Natural killer cell (primary cell): ENCODE results near the gene SLC16A11. TPM values are rescaled to one million over a fixed set of nuclear protein-coding genes. Genes with fewer than 3 reads are reported as not detected.

ENCODE experiments used
- ATAC-seq, 3 donors: fragments of 150-1000 bp in 2 of 3; fragments of 200-7000 bp in 1 of 3; cut with Tn5 transposase; 1 replicate in 1 of 3; 2 replicates in 2 of 3; pipeline ENCODE4 v1.10.0; 2021; ENCODE audit warnings: mild to moderate bottlenecking in 2 of 3, moderate library complexity in 2 of 3
- DNase-seq, 2 donors: peaks; one replicate each; pipeline versions ENCODE4 v3.0.0 to v3.0.0-alpha.2; 2013 to 2021; ENCODE audit warnings: mixed read lengths in 1 of 2
- H3K27ac ChIP-seq: one replicate; pipeline ENCODE4 v1.5.1; 2013; ENCODE audit warnings: mild to moderate bottlenecking, low read length
- H3K27me3 ChIP-seq: one replicate; pipeline ENCODE4 v1.6.1; 2013; ENCODE audit warnings: low read length; ENCODE audit not compliant: control insufficient read depth, insufficient read depth
- H3K36me3 ChIP-seq: one replicate; pipeline ENCODE4 v1.6.1; 2013; ENCODE audit warnings: low read length; ENCODE audit not compliant: control insufficient read depth, insufficient read depth
- H3K4me1 ChIP-seq: one replicate; pipeline ENCODE4 v1.6.1; 2013; ENCODE audit warnings: low read length; ENCODE audit not compliant: control insufficient read depth, insufficient read depth
- H3K4me3 ChIP-seq: one replicate; pipeline ENCODE4 v1.5.1; 2013; ENCODE audit warnings: low read length
- H3K9me3 ChIP-seq: one replicate; pipeline ENCODE4 v1.6.1; 2013; ENCODE audit warnings: low read length; ENCODE audit not compliant: control insufficient read depth, insufficient read depth
- H3K27ac Mint-ChIP-seq, 2 donors: one replicate each; pipeline ENCODE4 v1.8.0; 2022; ENCODE audit warnings: mild to moderate bottlenecking in 2 of 2, mixed read lengths in 2 of 2, moderate library complexity in 1 of 2
- H3K27me3 Mint-ChIP-seq, 2 donors: one replicate each; pipeline ENCODE4 v1.8.0; 2022; ENCODE audit warnings: low read depth in 2 of 2, mixed read lengths in 2 of 2
- H3K36me3 Mint-ChIP-seq: one replicate; pipeline ENCODE4 v1.8.0; 2022; ENCODE audit warnings: mixed read lengths
- H3K4me1 Mint-ChIP-seq, 2 donors: one replicate each; pipeline ENCODE4 v1.8.0; 2022; ENCODE audit warnings: mixed read lengths in 2 of 2
- H3K4me3 Mint-ChIP-seq: one replicate; pipeline ENCODE4 v1.8.0; 2022; ENCODE audit warnings: mild to moderate bottlenecking, moderate library complexity, mixed read lengths
- H3K9me3 Mint-ChIP-seq, 2 donors: one replicate each; pipeline ENCODE4 v1.8.0; 2022; ENCODE audit warnings: mixed read lengths in 2 of 2
- WGBS: methylation state at CpG from one replicate; pipeline ENCODE4 v1.1.7; 2013; ENCODE audit warnings: missing lambda C conversion rate; ENCODE audit not compliant: insufficient coverage; 5-methylcytosine and 5-hydroxymethylcytosine counted together
- intact Hi-C: fragments of 100-400 bp; cut with micrococcal nuclease; formaldehyde crosslinking; loops from one replicate; pipeline ENCODE4 v1.14.2; 2022
- total RNA-seq, 4 donors: library from RNA; stranded (reverse); fragments of 120-200 nt in 1 of 4; gene quantifications; one replicate each; pipeline versions ENCODE4 v1.2.3 to v1.2.4, GENCODE V29; 2013 to 2022
- TF ChIP-seq, protein P1 (sequence below): fragments of 200-600 bp; IDR thresholded peaks from one replicate; pipeline ENCODE4 v1.8.0; 2022; ENCODE audit warnings: antibody characterized with exemption

Gene SLC16A11
- total RNA-seq, 3 donors from 2014 or later (not counting 1 experiment from before 2014, with no cell fraction given): 1.2 to 2.5 (median 1.6) TPM

DNA sequence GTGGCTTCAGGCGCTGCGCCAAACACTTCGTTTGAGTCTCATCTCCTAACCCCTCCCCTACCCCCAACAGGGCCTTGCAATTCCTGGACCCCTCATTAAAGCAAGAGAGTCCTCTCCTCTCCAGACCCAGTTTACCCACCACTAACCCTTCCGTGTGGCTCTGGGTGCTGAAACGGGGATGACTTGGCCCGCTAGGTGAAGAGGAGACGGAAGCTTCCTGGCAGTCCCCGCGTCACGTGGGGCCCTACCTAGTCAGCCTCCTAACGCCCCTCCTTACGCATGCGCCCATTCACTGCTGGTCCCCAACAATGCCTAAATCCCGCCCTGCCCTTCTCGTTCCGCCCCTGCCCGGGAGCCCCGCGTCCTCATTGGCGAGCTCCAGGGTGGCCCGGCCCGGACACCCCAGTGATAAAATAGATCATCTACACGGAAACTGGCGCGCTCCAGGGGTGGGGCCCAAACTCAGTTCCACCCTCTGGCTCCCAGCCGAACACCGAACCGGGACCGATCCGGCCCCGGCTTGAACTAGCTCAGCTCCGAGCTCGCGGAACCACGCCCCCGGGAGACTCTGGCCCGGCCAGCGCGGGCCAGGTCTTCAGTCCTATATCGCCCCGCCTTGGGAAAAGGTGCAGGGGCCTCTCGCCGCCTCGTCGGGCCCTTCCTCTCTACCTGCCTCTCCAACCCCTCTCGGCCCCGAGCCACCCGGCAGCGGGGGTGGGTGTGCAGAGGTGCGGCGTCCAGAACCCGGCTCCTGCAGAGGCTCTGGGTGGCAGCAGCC is 8.1 kb downstream of the SLC16A11 start, which contains the start of gene SLC16A13:
SLC16A13 (plus strand) TSS at position 425 of the 778 bp plus-strand sequence. CDS start 368 bp downstream, outside the sequence.
- peak within 1 kb of the TSS; percentile 98 to 99 for H3K27ac Mint-ChIP-seq
- no peaks in the 10 kb centered on the region for H3K9me3 ChIP-seq
- H3K27me3 ChIP-seq: no peaks in the 10 kb centered on the region
- H3K36me3 ChIP-seq: no peaks in the 10 kb centered on the region
- H3K4me3 ChIP-seq: peak within 1 kb of the TSS; percentile 76
- peak within 1 kb of the TSS; percentile 93 for H3K4me3 Mint-ChIP-seq
- peak within 1 kb of the TSS; percentile 95 for H3K27ac ChIP-seq
- under 1% methylated on average over 52 of the region's 52 CpGs for WGBS
- intact Hi-C loops: loop anchor here (1.0 kb wide), 1 partner anchor 20 kb away; no protein-coding TSS in a partner anchor
- ATAC-seq (peak; percentile 93 to 98 (median 94)), DNase-seq (peak; percentile 95 to 100)
- H3K4me1 ChIP-seq: peaks cover 47% of the 10 kb centered on the region
- no peaks in the 10 kb centered on the region for H3K9me3 Mint-ChIP-seq
- H3K36me3 Mint-ChIP-seq: no peaks in the 10 kb centered on the region
- TF ChIP-seq, protein P1, sequence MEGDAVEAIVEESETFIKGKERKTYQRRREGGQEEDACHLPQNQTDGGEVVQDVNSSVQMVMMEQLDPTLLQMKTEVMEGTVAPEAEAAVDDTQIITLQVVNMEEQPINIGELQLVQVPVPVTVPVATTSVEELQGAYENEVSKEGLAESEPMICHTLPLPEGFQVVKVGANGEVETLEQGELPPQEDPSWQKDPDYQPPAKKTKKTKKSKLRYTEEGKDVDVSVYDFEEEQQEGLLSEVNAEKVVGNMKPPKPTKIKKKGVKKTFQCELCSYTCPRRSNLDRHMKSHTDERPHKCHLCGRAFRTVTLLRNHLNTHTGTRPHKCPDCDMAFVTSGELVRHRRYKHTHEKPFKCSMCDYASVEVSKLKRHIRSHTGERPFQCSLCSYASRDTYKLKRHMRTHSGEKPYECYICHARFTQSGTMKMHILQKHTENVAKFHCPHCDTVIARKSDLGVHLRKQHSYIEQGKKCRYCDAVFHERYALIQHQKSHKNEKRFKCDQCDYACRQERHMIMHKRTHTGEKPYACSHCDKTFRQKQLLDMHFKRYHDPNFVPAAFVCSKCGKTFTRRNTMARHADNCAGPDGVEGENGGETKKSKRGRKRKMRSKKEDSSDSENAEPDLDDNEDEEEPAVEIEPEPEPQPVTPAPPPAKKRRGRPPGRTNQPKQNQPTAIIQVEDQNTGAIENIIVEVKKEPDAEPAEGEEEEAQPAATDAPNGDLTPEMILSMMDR: no peak
- no peaks in the 10 kb centered on the region for H3K27me3 Mint-ChIP-seq
- peaks cover 53 to 61% of the 10 kb centered on the region in 2 donors for H3K4me1 Mint-ChIP-seq

DNA sequence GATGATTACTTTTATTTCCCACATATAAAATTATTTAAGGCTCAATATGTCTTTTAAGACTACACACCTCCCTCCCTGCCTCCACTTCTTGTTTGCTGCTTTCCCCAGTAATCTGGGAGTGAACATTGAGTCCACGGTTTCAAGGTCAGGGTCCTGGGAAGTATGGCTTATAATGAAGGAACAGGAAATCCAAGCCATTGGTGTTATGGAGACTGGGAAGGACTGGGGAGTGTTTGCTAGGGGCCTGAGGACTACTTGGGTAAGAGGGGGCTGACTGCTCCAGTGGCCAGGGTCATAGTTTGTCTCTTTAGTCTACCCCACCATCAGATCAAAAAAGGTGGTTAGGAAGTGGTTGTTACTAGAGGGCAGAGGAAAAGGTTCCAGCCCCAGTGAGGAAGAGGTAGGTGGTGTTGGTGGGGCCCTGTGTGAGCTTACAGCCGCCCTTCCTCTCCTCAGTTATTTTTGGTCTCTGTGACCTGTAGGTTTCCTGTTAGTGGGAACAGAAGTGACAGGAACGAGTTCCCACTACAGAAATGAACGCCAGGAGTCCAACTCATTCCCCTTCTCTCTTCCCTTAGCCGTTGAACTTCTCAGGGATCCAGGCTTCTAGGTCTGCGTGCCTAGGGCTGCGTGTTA is 8.8 kb downstream of the SLC16A11 start:
- Histone ChIP-seq H3K36me3 (no peaks in the 10 kb centered on the region), H3K4me3 (peak overlapping the region; percentile 76), H3K27me3 (no peaks in the 10 kb centered on the region), H3K27ac (peak overlapping the region; percentile 95), H3K4me1 (peaks cover 53% of the 10 kb centered on the region), H3K9me3 (no peaks in the 10 kb centered on the region)
- TF ChIP-seq, protein P1: no peak
- intact Hi-C loops: loop anchor here (1.0 kb wide), 1 partner anchor 20 kb away; no protein-coding TSS in a partner anchor
- Mint-ChIP-seq H3K9me3 (no peaks in the 10 kb centered on the region), H3K27me3 (no peaks in the 10 kb centered on the region), H3K36me3 (no peaks in the 10 kb centered on the region), H3K4me3 (peak overlapping the region; percentile 93), H3K4me1 (peaks cover 60 to 68% of the 10 kb centered on the region in 2 donors), H3K27ac (peak overlapping the region; percentile 98 to 99)
- DNase-seq: peak in 1 of 2 donors; percentile 75
- ATAC-seq: peak; percentile 27 to 56 (median 33)
- WGBS: 0% methylated on average over 6 of the region's 7 CpGs

DNA sequence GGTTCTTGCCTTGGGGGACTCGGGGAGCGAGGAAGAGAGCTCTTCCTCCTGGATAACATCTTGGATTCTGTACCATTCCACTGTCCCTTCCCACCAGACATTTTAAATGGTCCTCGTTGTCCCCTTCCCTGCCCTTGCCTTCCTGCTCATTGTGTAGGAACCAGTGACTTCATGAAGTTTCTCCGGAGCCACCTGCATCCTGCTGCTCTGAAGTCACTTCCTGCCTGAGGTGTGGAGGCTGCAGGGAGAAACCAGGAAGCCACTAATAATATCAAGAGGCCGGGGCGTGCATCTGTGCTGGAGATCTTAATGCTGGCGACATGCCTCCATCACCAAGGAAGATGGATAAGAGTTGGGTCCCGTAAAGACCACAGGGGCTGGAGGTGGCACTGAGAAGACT is 14.2 kb downstream of the SLC16A11 start:
- Mint-ChIP-seq H3K36me3 (no peaks in the 10 kb centered on the region), H3K27ac (peak overlapping the region; percentile 81 to 85), H3K4me3 (peak overlapping the region; percentile 56), H3K27me3 (no peaks in the 10 kb centered on the region), H3K9me3 (no peaks in the 10 kb centered on the region), H3K4me1 (peaks cover 57 to 64% of the 10 kb centered on the region in 2 donors)
- Histone ChIP-seq H3K9me3 (no peaks in the 10 kb centered on the region), H3K4me3 (no peak overlapping the region), H3K27ac (no peak overlapping the region), H3K27me3 (no peaks in the 10 kb centered on the region), H3K4me1 (peaks cover 72% of the 10 kb centered on the region), H3K36me3 (no peaks in the 10 kb centered on the region)
- intact Hi-C loops: no loop called here
- TF ChIP-seq, protein P1: no peak
- WGBS: 42% methylated on average over 8 of the region's 8 CpGs
- ATAC-seq: peak in 2 of 3 donors; percentile 48 to 52
- peak in 1 of 2 donors; percentile 68 for DNase-seq
